ENCODE measurements around the gene ZNF146.
A peak's percentile ranks its signal among the peaks of the same experiment; 100 is the strongest.

GRCh38 chr19:36246006-36246481, 31.1 kb downstream of the ZNF146 start:
- TF ChIP-seq CTCF (IDR thresholded peaks at IDR 0.05; ENCODE audit: insufficient read depth, low read depth, low read length) (no peak), EZH2 (IDR thresholded peaks at IDR 0.05; ENCODE audit: insufficient read depth, low read length) (peak; percentile 31)
